SHP77 treated with DMSO at 0.1 percent for 48 hours (cell line): ENCODE measurements around the gene THRB.

Source experiments
- DNase-seq: peaks from one replicate; lab custom pipeline; 2025; lab: John Stamatoyannopoulos, UW

The THRB gene

DNA sequence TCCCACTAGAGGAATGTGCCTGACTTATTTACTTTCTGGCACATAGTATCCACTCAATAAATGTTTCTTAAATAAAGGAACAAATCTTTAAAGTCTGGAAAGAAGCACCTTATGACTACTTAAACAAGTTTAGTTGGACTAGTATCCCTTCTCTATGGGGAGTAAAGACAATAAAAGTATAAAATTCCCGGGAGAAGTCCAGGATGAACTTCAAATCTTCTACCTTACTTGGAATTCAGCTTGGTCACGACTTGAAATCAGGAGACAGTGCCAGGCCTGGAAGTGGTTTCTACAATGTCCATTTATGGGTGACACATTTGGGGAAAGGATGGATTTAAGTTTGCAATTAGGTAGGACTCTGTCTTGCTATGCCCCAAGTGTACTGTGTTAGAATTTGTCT is 353.1 kb downstream of the THRB start:
- DNase-seq = no peak

DNA sequence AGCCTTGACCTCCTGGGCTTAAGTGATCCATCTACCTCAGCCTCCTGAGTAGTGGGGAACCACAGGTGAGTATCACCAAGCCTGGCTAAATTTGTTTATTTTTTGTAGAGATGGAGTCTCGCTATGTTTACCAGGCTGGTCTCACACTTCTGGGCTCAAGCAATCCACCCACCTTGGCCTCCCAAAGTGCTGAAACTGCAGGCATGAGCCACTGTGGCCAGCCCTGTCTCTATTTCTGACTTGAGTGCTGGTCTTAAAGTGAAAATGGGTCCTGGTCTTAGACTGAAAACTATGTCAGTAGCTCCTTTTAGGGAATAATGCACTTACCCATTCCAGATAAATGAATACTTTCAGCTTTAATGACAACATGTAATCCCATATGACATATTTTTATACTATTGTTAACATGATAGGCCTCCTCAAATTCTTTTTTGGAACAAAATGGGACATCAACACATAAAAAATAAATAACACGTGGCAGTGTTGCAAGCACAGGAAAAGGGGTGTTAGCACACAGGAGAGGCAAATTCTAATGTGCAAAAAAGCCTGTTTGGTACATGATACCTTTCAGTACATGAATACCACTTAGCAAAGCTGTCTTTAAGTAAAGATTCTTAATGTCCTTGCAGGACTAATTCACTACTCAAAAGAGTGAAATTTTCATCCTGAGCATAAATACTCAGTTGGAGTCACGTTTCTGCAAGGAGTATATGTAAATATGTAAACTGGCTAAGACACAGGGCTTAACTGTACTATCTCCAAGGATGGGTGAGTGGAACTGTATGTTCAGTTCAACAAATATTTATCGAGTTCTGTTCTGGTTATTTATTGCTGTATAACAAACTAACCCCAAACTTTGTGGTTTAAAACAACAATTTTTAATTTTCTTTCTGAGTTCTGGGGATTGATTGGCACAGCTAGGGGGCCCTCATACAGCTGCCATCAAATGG is 354.9 kb downstream of the THRB start:
- DNase-seq = no peak

DNA sequence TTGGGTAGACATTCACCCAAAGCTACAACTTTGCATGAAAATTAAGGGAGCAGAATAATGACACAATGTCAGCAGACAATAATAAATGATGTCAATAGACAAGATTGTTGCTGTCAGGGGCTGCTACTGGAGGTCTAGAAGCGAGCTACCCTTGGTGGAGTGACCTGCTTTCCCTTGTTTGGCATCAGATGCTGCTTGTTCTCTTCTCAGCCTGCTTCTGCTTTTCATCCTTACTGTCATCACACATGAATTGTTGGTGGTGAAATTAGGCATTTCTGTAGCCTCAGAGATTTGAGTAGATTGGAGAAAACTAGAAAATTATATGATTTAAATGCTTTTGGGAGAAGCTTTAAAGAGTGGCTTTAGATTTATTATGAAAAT is 355.8 kb downstream of the THRB start:
- no peak for DNase-seq

DNA sequence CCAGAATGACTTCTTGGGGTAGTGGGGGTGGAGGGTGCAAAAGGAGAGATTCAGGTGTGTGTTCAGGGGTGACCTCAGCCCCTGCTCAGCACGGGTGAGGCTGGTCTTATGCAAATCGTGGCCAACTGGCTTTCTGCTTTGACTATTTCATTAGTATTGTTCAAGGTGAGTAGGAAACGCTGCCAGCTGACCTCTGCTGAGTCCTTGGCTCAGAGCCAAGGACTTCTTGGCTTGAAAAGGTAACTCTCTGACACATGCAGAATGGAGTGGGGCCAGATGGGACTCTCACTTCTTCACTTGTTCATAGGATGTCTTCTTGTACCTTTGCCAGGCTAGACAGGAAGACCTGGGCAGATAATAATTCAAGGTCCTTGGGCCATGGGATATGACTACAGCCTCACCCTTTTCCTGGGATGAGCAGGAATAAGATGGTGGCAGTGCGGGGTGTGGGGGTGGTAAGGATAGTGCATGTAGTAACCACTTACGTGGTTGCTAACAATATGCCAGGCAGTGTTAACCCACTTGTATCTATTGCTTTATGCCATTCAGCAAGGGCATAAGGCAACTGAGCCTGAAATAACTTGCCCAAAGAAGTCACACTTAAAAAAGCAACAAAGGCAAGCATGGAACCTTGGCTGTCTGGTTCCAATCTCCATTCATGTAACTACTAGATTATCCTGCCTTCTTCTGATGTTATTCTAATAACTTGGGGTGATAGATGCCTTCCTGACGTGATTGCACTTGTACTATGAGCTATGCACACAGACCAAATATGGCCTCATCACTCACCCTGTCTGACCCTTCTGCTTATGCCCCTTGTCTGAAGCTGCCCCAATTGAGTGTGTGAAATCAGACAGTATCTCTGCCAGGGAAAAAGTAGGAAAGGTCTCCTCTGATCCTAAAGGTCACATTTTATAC is 356.4 kb downstream of the THRB start:
- DNase-seq = no peak

DNA sequence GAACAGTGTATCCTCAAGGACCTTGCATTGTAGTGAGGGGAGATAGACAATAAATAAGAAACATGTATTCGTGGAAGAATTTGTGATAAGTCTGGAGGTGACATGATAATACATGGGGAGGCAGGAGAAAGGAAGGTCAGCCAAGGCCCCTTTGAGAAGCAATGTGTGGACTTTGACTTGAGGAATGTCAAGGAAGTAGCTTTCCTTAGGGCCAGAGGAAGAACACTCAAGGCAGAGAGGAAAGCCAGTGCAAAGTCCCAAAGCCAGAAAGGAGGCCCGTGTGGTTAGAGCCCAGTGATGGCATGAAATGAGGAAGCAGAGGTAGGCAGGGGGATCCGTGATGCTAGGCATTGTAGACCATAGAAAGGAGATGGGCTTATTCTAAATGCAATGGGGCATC is 357.3 kb downstream of the THRB start:
- DNase-seq = no peak

GRCh38 chr3:24136624-24137310 is 357.9 kb downstream of the THRB start:
- no peak for DNase-seq

- DNase-seq = no peak
Measured at GRCh38 chr3:24135280-24135679, 359.4 kb downstream of the THRB start.

DNA sequence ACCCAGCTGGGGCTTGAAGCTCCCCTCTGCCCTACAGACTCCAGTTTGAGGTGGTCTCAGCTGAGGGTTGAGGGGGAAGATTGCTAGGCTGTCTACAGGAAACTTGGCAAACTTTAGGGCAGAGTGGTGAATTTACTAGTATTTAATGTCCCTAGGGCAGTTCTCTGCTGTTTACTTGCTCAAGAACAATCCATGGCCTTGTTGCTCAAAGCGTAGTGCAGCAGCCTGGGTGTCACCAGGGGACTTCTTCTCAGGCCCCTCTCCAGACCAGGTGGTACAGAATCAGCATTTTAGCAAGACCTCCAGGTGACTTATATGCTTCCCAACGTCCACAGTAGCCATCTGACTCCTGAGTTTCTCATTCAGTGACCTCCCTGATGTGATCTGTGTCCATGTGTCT is 360.7 kb downstream of the THRB start:
- DNase-seq = no peak

GRCh38 chr3:24133436-24133835 is 361.2 kb downstream of the THRB start:
- no peak for DNase-seq

- no peak for DNase-seq
Measured at GRCh38 chr3:24129549-24129948, 365.1 kb downstream of the THRB start.

DNA sequence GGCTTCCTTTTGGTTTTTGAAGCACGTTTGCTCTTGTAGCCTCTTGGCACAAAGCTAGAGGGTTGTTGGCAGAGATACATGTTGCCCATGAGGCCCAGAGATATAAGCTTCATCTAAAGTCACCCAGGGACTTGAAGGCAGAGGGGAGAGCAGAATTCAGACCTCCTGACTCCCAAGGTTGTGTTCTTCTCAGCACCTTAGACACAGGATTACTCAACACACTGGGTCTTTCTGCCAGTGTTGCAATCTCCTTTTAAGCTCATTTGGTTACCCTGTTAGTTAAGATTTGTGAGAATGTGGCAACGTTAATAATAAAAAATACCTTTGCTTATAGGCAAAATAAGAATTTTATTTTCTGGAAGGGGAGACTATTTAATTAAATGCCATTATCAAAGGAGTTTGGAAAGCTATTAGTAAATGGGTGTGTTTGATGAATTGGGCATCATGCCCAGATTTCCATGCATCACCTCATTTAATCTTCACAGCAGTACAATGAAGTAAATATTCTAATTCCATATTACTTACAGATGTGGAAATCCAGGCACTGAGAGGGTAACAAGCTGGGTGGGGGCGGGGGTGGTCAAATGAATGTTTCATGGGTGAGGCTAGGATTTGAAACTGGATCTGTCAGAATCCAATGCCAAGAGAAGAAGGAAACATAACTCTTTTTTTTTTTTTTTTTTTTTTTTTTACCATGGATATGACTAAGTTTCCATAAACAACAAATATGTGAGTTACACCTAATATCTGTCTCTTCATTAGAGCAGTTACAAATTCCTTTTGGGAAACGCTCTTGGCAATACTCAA is 366.2 kb downstream of the THRB start:
- DNase-seq = no peak

GRCh38 chr3:24123596-24123995 is 371.1 kb downstream of the THRB start:
- DNase-seq = no peak

- no peak for DNase-seq
Measured at GRCh38 chr3:24120434-24120833, 374.2 kb downstream of the THRB start.

- no peak for DNase-seq
Measured at GRCh38 chr3:24119321-24119751, 375.3 kb downstream of the THRB start.

GRCh38 chr3:24117508-24117907 is 377.1 kb downstream of the THRB start:
- DNase-seq = no peak

- DNase-seq = no peak
Measured at GRCh38 chr3:24111711-24112110, 382.9 kb downstream of the THRB start.

GRCh38 chr3:24110051-24110450 is 384.6 kb downstream of the THRB start:
- DNase-seq = no peak

- DNase-seq = no peak
Measured at GRCh38 chr3:24101676-24102168, 392.9 kb downstream of the THRB start.

GRCh38 chr3:24100696-24101402 is 393.8 kb downstream of the THRB start:
- no peak for DNase-seq

DNA sequence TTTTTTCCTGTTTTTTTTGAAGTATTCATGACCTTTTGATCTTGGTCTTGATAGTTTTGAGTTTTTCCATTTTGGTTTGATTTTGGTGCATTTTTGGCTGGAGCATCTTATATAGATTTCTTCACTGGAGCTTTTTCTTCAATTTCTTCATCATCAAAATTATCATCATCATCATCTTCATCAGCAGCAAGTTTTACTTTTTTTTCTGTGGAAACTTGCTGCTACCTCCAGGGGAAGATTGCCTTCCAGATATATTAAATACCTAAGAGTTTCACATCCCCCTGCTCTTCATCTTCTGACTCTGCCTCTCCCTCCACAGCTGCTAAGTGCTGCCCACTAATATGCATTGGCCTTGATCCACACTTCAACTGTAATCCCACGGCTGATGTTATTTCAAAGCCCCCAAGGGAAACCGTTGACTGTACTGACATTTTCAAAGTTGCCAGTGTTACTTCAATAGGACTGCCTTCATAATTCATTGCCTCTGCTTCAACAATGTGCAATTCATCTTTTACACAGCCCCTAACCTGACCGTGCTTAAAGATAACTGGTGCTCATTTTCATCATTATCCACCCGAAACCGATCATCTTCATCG is 397.9 kb downstream of the THRB start:
- DNase-seq = no peak
